ENCODE data around the gene C12orf54. TPM values are rescaled to one million over a fixed set of nuclear protein-coding genes. Genes with fewer than 3 reads are reported as not detected.
"Not testable (repeated sequence)": the region's sequence is repeated elsewhere in the genome, so short reads cannot be mapped to it uniquely, and the experiment has no call there.

Gene C12orf54
- polyA plus RNA-seq, 1 donor (not counting 4 experiments of a cell fraction or from before 2014, with no cell fraction given) = 4.3 TPM

- H3K4me1 ChIP-seq (ENCODE audit: control insufficient read depth, extremely low read depth, insufficient read depth, low read length) = no peaks in the 10 kb centered on the region
- H3K27ac ChIP-seq (ENCODE audit: control insufficient read depth, insufficient read depth, low read length) = no peak overlapping the region
- no peak overlapping the region for H3K4me3 ChIP-seq (ENCODE audit: control insufficient read depth in 2 of 3, extremely low read depth in 1 of 3, insufficient read depth in 2 of 3, low read depth in 1 of 3, low read length in 3 of 3)
- peaks cover 4% of the 10 kb centered on the region for H3K27me3 ChIP-seq (ENCODE audit: control insufficient read depth, extremely low read depth, insufficient read depth, low read length)
- dilution Hi-C loops (cut with MboI; ENCODE audit: extremely low pct_ligation_motif_present, low sequenced_read_pairs) = no loop called here
- H3K9ac ChIP-seq (ENCODE audit: control insufficient read depth, extremely low read depth, insufficient read depth, low read length) = no peak overlapping the region
- FAIRE-seq (no peak), DNase-seq (ENCODE audit: low read depth, low spot score) (no peak)
- no peaks in the 10 kb centered on the region for H3K79me2 ChIP-seq (ENCODE audit: control insufficient read depth, insufficient read depth, low read length)
- H2AFZ ChIP-seq (ENCODE audit: control insufficient read depth, low read length) = no peak overlapping the region
- H3K9me1 ChIP-seq (ENCODE audit: control insufficient read depth, extremely low read depth, insufficient read depth, low read length) = no peaks in the 10 kb centered on the region
- H4K20me1 ChIP-seq (ENCODE audit: control insufficient read depth, extremely low read depth, insufficient read depth, low read length) = no peaks in the 10 kb centered on the region
- H3K9me3 ChIP-seq (ENCODE audit: control insufficient read depth, low read depth, low read length) = no peaks in the 10 kb centered on the region
- H3K4me2 ChIP-seq (ENCODE audit: control insufficient read depth, extremely low read depth, insufficient read depth, low read depth, low read length) = no peak overlapping the region
- TF ChIP-seq CTCF (optimal IDR thresholded peaks at IDR 0.05 in 1 of 3, IDR thresholded peaks at IDR 0.05 in 1 of 3, conservative IDR thresholded peaks at IDR 0.05 in 1 of 3; ENCODE audit: extremely low read depth in 1 of 3, insufficient read depth in 2 of 3, low read length in 3 of 3) = no peak
- no peak for TF ChIP-seq EZH2 (IDR thresholded peaks at IDR 0.05; ENCODE audit: low read length)
- H3K36me3 ChIP-seq (ENCODE audit: control insufficient read depth in 2 of 2, extremely low read depth in 1 of 2, insufficient read depth in 2 of 2, low read length in 2 of 2) = no peaks in the 10 kb centered on the region
These were observed 36.0 kb upstream of the C12orf54 start for GRCh38 chr12:48446161-48446776.

GRCh38 chr12:48447755-48448154 lies 34.5 kb upstream of the C12orf54 start:
- no peak overlapping the region for H3K27ac ChIP-seq (ENCODE audit: control insufficient read depth, insufficient read depth, low read length)
- H2AFZ ChIP-seq (ENCODE audit: control insufficient read depth, low read length) = no peak overlapping the region
- no peaks in the 10 kb centered on the region for H4K20me1 ChIP-seq (ENCODE audit: control insufficient read depth, extremely low read depth, insufficient read depth, low read length)
- no peak overlapping the region for H3K4me2 ChIP-seq (ENCODE audit: control insufficient read depth, extremely low read depth, insufficient read depth, low read depth, low read length)
- no peak overlapping the region for H3K4me3 ChIP-seq (ENCODE audit: control insufficient read depth in 2 of 3, extremely low read depth in 1 of 3, insufficient read depth in 2 of 3, low read depth in 1 of 3, low read length in 3 of 3)
- no peak for DNase-seq (ENCODE audit: low read depth, low spot score)
- no peak for TF ChIP-seq EZH2 (IDR thresholded peaks at IDR 0.05; ENCODE audit: low read length)
- FAIRE-seq = no peak
- no peaks in the 10 kb centered on the region for H3K9me3 ChIP-seq (ENCODE audit: control insufficient read depth, low read depth, low read length)
- H3K27me3 ChIP-seq (ENCODE audit: control insufficient read depth, extremely low read depth, insufficient read depth, low read length) = peaks cover 4% of the 10 kb centered on the region
- no peaks in the 10 kb centered on the region for H3K9me1 ChIP-seq (ENCODE audit: control insufficient read depth, extremely low read depth, insufficient read depth, low read length)
- no peak overlapping the region for H3K9ac ChIP-seq (ENCODE audit: control insufficient read depth, extremely low read depth, insufficient read depth, low read length)
- H3K36me3 ChIP-seq (ENCODE audit: control insufficient read depth in 2 of 2, extremely low read depth in 1 of 2, insufficient read depth in 2 of 2, low read length in 2 of 2) = no peaks in the 10 kb centered on the region
- dilution Hi-C loops (cut with MboI; ENCODE audit: extremely low pct_ligation_motif_present, low sequenced_read_pairs) = no loop called here
- H3K4me1 ChIP-seq (ENCODE audit: control insufficient read depth, extremely low read depth, insufficient read depth, low read length) = no peaks in the 10 kb centered on the region
- no peaks in the 10 kb centered on the region for H3K79me2 ChIP-seq (ENCODE audit: control insufficient read depth, insufficient read depth, low read length)

GRCh38 chr12:48451372-48451771 lies 30.9 kb upstream of the C12orf54 start:
- H3K27ac ChIP-seq (ENCODE audit: control insufficient read depth, insufficient read depth, low read length) = no peak overlapping the region
- H3K4me1 ChIP-seq (ENCODE audit: control insufficient read depth, extremely low read depth, insufficient read depth, low read length) = no peaks in the 10 kb centered on the region
- FAIRE-seq (no peak), DNase-seq (ENCODE audit: low read depth, low spot score) (no peak)
- no peaks in the 10 kb centered on the region for H3K9me3 ChIP-seq (ENCODE audit: control insufficient read depth, low read depth, low read length)
- no peaks in the 10 kb centered on the region for H4K20me1 ChIP-seq (ENCODE audit: control insufficient read depth, extremely low read depth, insufficient read depth, low read length)
- H3K79me2 ChIP-seq (ENCODE audit: control insufficient read depth, insufficient read depth, low read length) = no peaks in the 10 kb centered on the region
- dilution Hi-C loops (cut with MboI; ENCODE audit: extremely low pct_ligation_motif_present, low sequenced_read_pairs) = no loop called here
- H2AFZ ChIP-seq (ENCODE audit: control insufficient read depth, low read length) = no peak overlapping the region
- TF ChIP-seq CTCF (optimal IDR thresholded peaks at IDR 0.05 in 1 of 3, IDR thresholded peaks at IDR 0.05 in 1 of 3, conservative IDR thresholded peaks at IDR 0.05 in 1 of 3; ENCODE audit: extremely low read depth in 1 of 3, insufficient read depth in 2 of 3, low read length in 3 of 3) = no peak
- TF ChIP-seq EZH2 (IDR thresholded peaks at IDR 0.05; ENCODE audit: low read length) = no peak
- peaks cover 4% of the 10 kb centered on the region for H3K27me3 ChIP-seq (ENCODE audit: control insufficient read depth, extremely low read depth, insufficient read depth, low read length)
- no peak overlapping the region for H3K9ac ChIP-seq (ENCODE audit: control insufficient read depth, extremely low read depth, insufficient read depth, low read length)
- no peaks in the 10 kb centered on the region for H3K36me3 ChIP-seq (ENCODE audit: control insufficient read depth in 2 of 2, extremely low read depth in 1 of 2, insufficient read depth in 2 of 2, low read length in 2 of 2)
- no peaks in the 10 kb centered on the region for H3K9me1 ChIP-seq (ENCODE audit: control insufficient read depth, extremely low read depth, insufficient read depth, low read length)
- no peak overlapping the region for H3K4me3 ChIP-seq (ENCODE audit: control insufficient read depth in 2 of 3, extremely low read depth in 1 of 3, insufficient read depth in 2 of 3, low read depth in 1 of 3, low read length in 3 of 3)
- no peak overlapping the region for H3K4me2 ChIP-seq (ENCODE audit: control insufficient read depth, extremely low read depth, insufficient read depth, low read depth, low read length)

- H3K9me3 ChIP-seq (ENCODE audit: control insufficient read depth, low read depth, low read length); FAIRE-seq; H3K4me3 ChIP-seq (ENCODE audit: control insufficient read depth in 2 of 3, extremely low read depth in 1 of 3, insufficient read depth in 2 of 3, low read depth in 1 of 3, low read length in 3 of 3); H3K79me2 ChIP-seq (ENCODE audit: control insufficient read depth, insufficient read depth, low read length); H3K27ac ChIP-seq (ENCODE audit: control insufficient read depth, insufficient read depth, low read length); H3K9me1 ChIP-seq (ENCODE audit: control insufficient read depth, extremely low read depth, insufficient read depth, low read length); H3K9ac ChIP-seq (ENCODE audit: control insufficient read depth, extremely low read depth, insufficient read depth, low read length); dilution Hi-C loops (cut with MboI; ENCODE audit: extremely low pct_ligation_motif_present, low sequenced_read_pairs); DNase-seq (ENCODE audit: low read depth, low spot score); H3K27me3 ChIP-seq (ENCODE audit: control insufficient read depth, extremely low read depth, insufficient read depth, low read length); H3K4me2 ChIP-seq (ENCODE audit: control insufficient read depth, extremely low read depth, insufficient read depth, low read depth, low read length); H3K4me1 ChIP-seq (ENCODE audit: control insufficient read depth, extremely low read depth, insufficient read depth, low read length); H2AFZ ChIP-seq (ENCODE audit: control insufficient read depth, low read length); H4K20me1 ChIP-seq (ENCODE audit: control insufficient read depth, extremely low read depth, insufficient read depth, low read length); H3K36me3 ChIP-seq (ENCODE audit: control insufficient read depth in 2 of 2, extremely low read depth in 1 of 2, insufficient read depth in 2 of 2, low read length in 2 of 2): not testable (repeated sequence)
These were observed 29.3 kb upstream of the C12orf54 start for GRCh38 chr12:48452961-48453360.
